RWPE2 (cell line): Measurements from ENCODE around the gene TCL1A.
A peak's percentile ranks its signal among the peaks of the same experiment; 100 is the strongest.

Experiments used
- ATAC-seq: fragments of 200-7000 bp; cut with Tn5 transposase; 3 replicates; pipeline ENCODE4 v1.9.1; 2021; ENCODE audit warnings: low read depth
- DNase-seq: peaks from one replicate; pipeline ENCODE4 v3.0.0-alpha.2; 2020; ENCODE audit warnings: low spot score
- H3K27ac ChIP-seq: fragments of 450-650 bp; 2 replicates; pipeline ENCODE4 v1.5.1; 2017; ENCODE audit warnings: mild to moderate bottlenecking; ENCODE audit not compliant: poor library complexity, severe bottlenecking
- H3K27me3 ChIP-seq: fragments of 250-450 bp; sonication (Bioruptor Pico); 2 replicates; pipeline ENCODE4 v1.5.1; 2021; ENCODE audit warnings: mild to moderate bottlenecking, moderate library complexity; ENCODE audit not compliant: insufficient read depth, poor library complexity, severe bottlenecking
- H3K36me3 ChIP-seq: fragments of 250-450 bp; sonication (Bioruptor Pico); 2 replicates; pipeline ENCODE4 v1.5.1; 2020; ENCODE audit warnings: low read depth, mild to moderate bottlenecking, moderate library complexity
- H3K4me1 ChIP-seq: fragments of 250-450 bp; sonication (Bioruptor Pico); 2 replicates; pipeline ENCODE4 v1.5.1; 2021; ENCODE audit warnings: mild to moderate bottlenecking, moderate library complexity; ENCODE audit not compliant: insufficient read depth, poor library complexity, severe bottlenecking
- H3K4me3 ChIP-seq: fragments of 250-450 bp; sonication (Bioruptor Pico); 2 replicates; pipeline ENCODE4 v1.5.1; 2021; ENCODE audit warnings: mild to moderate bottlenecking, moderate library complexity; ENCODE audit not compliant: severe bottlenecking
- H3K9me3 ChIP-seq: fragments of 250-450 bp; sonication (Bioruptor Pico); 2 replicates; pipeline ENCODE4 v1.5.1; 2021; ENCODE audit warnings: mild to moderate bottlenecking, moderate library complexity; ENCODE audit not compliant: severe bottlenecking
- CTCF ChIP-seq: fragments of 450-650 bp; IDR thresholded peaks from one replicate; pipeline ENCODE4 v1.5.1; 2017; ENCODE audit warnings: mild to moderate bottlenecking, moderate library complexity; ENCODE audit not compliant: poor library complexity, severe bottlenecking

The TCL1A gene

GRCh38 chr14:95707327-95707726 lies 6.6 kb downstream of the TCL1A start:
- TF ChIP-seq CTCF, result no peak
- Histone ChIP-seq H3K36me3 (no peaks in the 10 kb centered on the region), H3K4me1 (no peaks in the 10 kb centered on the region), H3K27me3 (peaks cover 41% of the 10 kb centered on the region), H3K4me3 (no peak overlapping the region), H3K9me3 (no peaks in the 10 kb centered on the region), H3K27ac (no peak overlapping the region)
- DNase-seq (no peak), ATAC-seq (no peak)

GRCh38 chr14:95705518-95705917 lies 8.4 kb downstream of the TCL1A start:
- H3K36me3 ChIP-seq, result no peaks in the 10 kb centered on the region
- TF ChIP-seq CTCF, result no peak
- H3K27me3 ChIP-seq, result peaks cover 31% of the 10 kb centered on the region
- H3K27ac ChIP-seq, result no peak overlapping the region
- no peak overlapping the region for H3K4me3 ChIP-seq
- ATAC-seq (no peak), DNase-seq (no peak)
- H3K4me1 ChIP-seq, result peaks cover 3% of the 10 kb centered on the region
- no peaks in the 10 kb centered on the region for H3K9me3 ChIP-seq

DNA sequence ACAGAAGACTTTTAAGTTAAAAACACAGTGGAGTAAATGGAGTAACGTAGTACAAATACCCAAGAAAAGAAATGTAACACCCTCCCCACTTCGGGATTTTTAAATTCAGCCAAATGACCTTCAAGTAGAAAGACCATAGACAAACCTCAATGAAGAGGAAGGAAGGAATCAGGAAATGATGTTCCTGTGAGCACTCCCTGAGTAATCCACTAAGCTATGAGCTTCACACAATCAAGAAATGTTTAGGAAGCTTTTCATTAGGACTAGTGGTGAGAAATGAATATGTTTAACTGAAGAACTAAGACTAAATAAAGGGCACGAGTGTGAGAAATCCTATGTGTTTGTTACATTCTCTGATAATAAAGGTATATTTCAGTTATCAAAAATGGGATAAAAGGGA lies 10.1 kb downstream of the TCL1A start:
- no peaks in the 10 kb centered on the region for H3K36me3 ChIP-seq
- no peak for TF ChIP-seq CTCF
- H3K4me1 ChIP-seq, result peaks cover 3% of the 10 kb centered on the region
- H3K27ac ChIP-seq, result no peak overlapping the region
- no peak overlapping the region for H3K4me3 ChIP-seq
- peak; percentile 33; the same call in 1 of the 3 replicates for ATAC-seq
- peaks cover 16% of the 10 kb centered on the region for H3K27me3 ChIP-seq
- no peaks in the 10 kb centered on the region for H3K9me3 ChIP-seq
- DNase-seq, result no peak

GRCh38 chr14:95703341-95703740 lies 10.6 kb downstream of the TCL1A start:
- H3K36me3 ChIP-seq, result no peaks in the 10 kb centered on the region
- no peak for DNase-seq
- no peak for ATAC-seq
- H3K4me1 ChIP-seq, result peaks cover 3% of the 10 kb centered on the region
- TF ChIP-seq CTCF, result no peak
- H3K27ac ChIP-seq, result no peak overlapping the region
- peaks cover 14% of the 10 kb centered on the region for H3K27me3 ChIP-seq
- H3K9me3 ChIP-seq, result no peaks in the 10 kb centered on the region
- no peak overlapping the region for H3K4me3 ChIP-seq

DNA sequence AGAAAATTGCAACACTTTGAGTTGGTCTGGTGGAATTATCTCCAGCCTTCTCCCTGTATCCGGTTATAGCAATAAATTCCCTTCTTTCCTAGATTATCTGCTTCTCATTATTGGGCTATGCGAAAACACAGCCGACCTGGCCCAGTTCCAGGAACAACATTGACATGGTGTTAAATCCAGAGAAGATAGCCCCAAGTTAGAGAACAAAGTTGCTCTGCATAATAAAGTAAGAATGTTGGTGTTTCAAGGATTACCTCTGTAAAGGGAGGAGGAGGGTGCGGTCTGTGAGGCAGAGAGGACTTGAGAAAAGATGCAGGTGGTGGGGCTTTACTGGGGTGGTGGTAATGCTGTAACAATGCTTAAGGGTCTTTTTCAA lies 12.1 kb downstream of the TCL1A start:
- H3K4me1 ChIP-seq, result peaks cover 3% of the 10 kb centered on the region
- no peak for TF ChIP-seq CTCF
- H3K36me3 ChIP-seq, result no peaks in the 10 kb centered on the region
- peaks cover 7% of the 10 kb centered on the region for H3K27me3 ChIP-seq
- peak; percentile 91 for ATAC-seq
- H3K27ac ChIP-seq, result no peak overlapping the region
- H3K9me3 ChIP-seq, result no peaks in the 10 kb centered on the region
- H3K4me3 ChIP-seq, result no peak overlapping the region
- no peak for DNase-seq
